DMS114 treated with DMSO at 0.1 percent for 48 hours (cell line): ENCODE measurements around the gene KLHL10.
"Not testable (repeated sequence)": the region's sequence is repeated elsewhere in the genome, so short reads cannot be mapped to it uniquely, and the experiment has no call there.

ENCODE experiments used
- DNase-seq: peaks from one replicate; lab custom pipeline; 2025; ENCODE audit not compliant: unreplicated experiment; lab: John Stamatoyannopoulos, UW

Gene KLHL10

GRCh38 chr17:41813152-41813680, 24.4 kb upstream of the KLHL10 start:
- no peak for DNase-seq

GRCh38 chr17:41813699-41814124, 23.9 kb upstream of the KLHL10 start:
- no peak for DNase-seq

GRCh38 chr17:41814195-41814594, 23.4 kb upstream of the KLHL10 start:
- no peak for DNase-seq

- DNase-seq = no peak
Measured at GRCh38 chr17:41816637-41817320, 20.8 kb upstream of the KLHL10 start.

- no peak for DNase-seq
Measured at GRCh38 chr17:41818024-41818423, 19.6 kb upstream of the KLHL10 start.

GRCh38 chr17:41821776-41822175, 15.8 kb upstream of the KLHL10 start:
- no peak for DNase-seq

GRCh38 chr17:41822216-41823140, 15.1 kb upstream of the KLHL10 start:
- DNase-seq = no peak

- DNase-seq = no peak
Measured at GRCh38 chr17:41823141-41823524, 14.5 kb upstream of the KLHL10 start.

- no peak for DNase-seq
Measured at GRCh38 chr17:41823580-41823979, 14.0 kb upstream of the KLHL10 start.

GRCh38 chr17:41824086-41824485, 13.5 kb upstream of the KLHL10 start:
- DNase-seq = no peak

GRCh38 chr17:41825175-41825845, 12.3 kb upstream of the KLHL10 start:
- DNase-seq = no peak

GRCh38 chr17:41829961-41830360, 7.7 kb upstream of the KLHL10 start:
- not testable (repeated sequence) for DNase-seq

GRCh38 chr17:41835214-41835799, 2.3 kb upstream of the KLHL10 start:
- DNase-seq = no peak

- peak; percentile 33 for DNase-seq
Measured at GRCh38 chr17:41835800-41836549, 1.6 kb upstream of the KLHL10 start, which contains the start of gene NT5C3B. Gene NT5C3B (minus strand): TSS chr17:41836232. CDS start chr17:41836193, 39 bp downstream.

- no peak for DNase-seq
Measured at GRCh38 chr17:41836550-41837196, 952 bp upstream of the KLHL10 start.

GRCh38 chr17:41839448-41839847, 1.8 kb downstream of the KLHL10 start:
- DNase-seq = not testable (repeated sequence)

GRCh38 chr17:41840781-41841180, 3.2 kb downstream of the KLHL10 start:
- DNase-seq = not testable (repeated sequence)

- no peak for DNase-seq
Measured at GRCh38 chr17:41844971-41845370, 7.3 kb downstream of the KLHL10 start.

- DNase-seq = no peak
Measured at GRCh38 chr17:41848788-41849187, 11.2 kb downstream of the KLHL10 start.
